Right renal pelvis (tissue), 4 donors: ENCODE results near the gene CXCL13. TPM values are rescaled to one million over a fixed set of nuclear protein-coding genes. Genes with fewer than 3 reads are reported as not detected.
"Not testable (repeated sequence)": the region's sequence is repeated elsewhere in the genome, so short reads cannot be mapped to it uniquely, and the experiment has no call there.

Experiments
- DNase-seq, 4 donors: peaks; one replicate each; pipeline ENCODE4 v3.0.0-alpha.2; 2013; ENCODE audit warnings: low read depth in 4 of 4, low spot score in 3 of 4, missing footprints in 1 of 4
- polyA plus RNA-seq, 4 donors: library from polyadenylated mRNA; unstranded; fragments of 120-200 nt; gene quantifications; one replicate each; pipeline ENCODE4 v1.2.1, GENCODE V29; 2013; ENCODE audit not compliant: insufficient read length in 4 of 4

Gene CXCL13
- under 1 TPM; 0.47 to 0.90 (median 0.64) TPM for polyA plus RNA-seq

GRCh38 chr4:77605210-77605902 lies at the start of gene CXCL13:
CXCL13 (plus strand) TSS chr4:77605820; CDS start chr4:77605866, 46 bp downstream.
- DNase-seq = no peak

- DNase-seq = no peak
Observed at GRCh38 chr4:77560170-77560569, 45.5 kb upstream of the CXCL13 start.

GRCh38 chr4:77561720-77562119 lies 43.9 kb upstream of the CXCL13 start:
- DNase-seq = not testable (repeated sequence)

GRCh38 chr4:77564231-77564630 lies 41.4 kb upstream of the CXCL13 start:
- DNase-seq = no peak

GRCh38 chr4:77566148-77566547 lies 39.5 kb upstream of the CXCL13 start:
- no peak for DNase-seq

GRCh38 chr4:77567549-77567948 lies 38.1 kb upstream of the CXCL13 start:
- DNase-seq = no peak

GRCh38 chr4:77570508-77571214 lies 35.0 kb upstream of the CXCL13 start:
- DNase-seq = not testable (repeated sequence)

GRCh38 chr4:77576351-77576750 lies 29.3 kb upstream of the CXCL13 start:
- no peak for DNase-seq

- DNase-seq = no peak
Observed at GRCh38 chr4:77578145-77578544, 27.5 kb upstream of the CXCL13 start.

GRCh38 chr4:77579406-77580076 lies 26.1 kb upstream of the CXCL13 start:
- DNase-seq = no peak

GRCh38 chr4:77581724-77582123 lies 23.9 kb upstream of the CXCL13 start:
- DNase-seq = no peak

- DNase-seq = no peak
Observed at GRCh38 chr4:77582156-77582555, 23.5 kb upstream of the CXCL13 start.

GRCh38 chr4:77582711-77583110 lies 22.9 kb upstream of the CXCL13 start:
- no peak for DNase-seq

- DNase-seq = no peak
Observed at GRCh38 chr4:77586951-77587383, 18.7 kb upstream of the CXCL13 start.

GRCh38 chr4:77590482-77590881 lies 15.1 kb upstream of the CXCL13 start:
- no peak for DNase-seq

GRCh38 chr4:77591532-77591931 lies 14.1 kb upstream of the CXCL13 start:
- DNase-seq = no peak

GRCh38 chr4:77593101-77593500 lies 12.5 kb upstream of the CXCL13 start:
- DNase-seq = no peak

GRCh38 chr4:77593993-77594392 lies 11.6 kb upstream of the CXCL13 start:
- DNase-seq = no peak

- no peak for DNase-seq
Observed at GRCh38 chr4:77595364-77595973, 10.2 kb upstream of the CXCL13 start.

GRCh38 chr4:77599378-77599777 lies 6.2 kb upstream of the CXCL13 start:
- DNase-seq = no peak
